T-helper 2 cell (primary cell): ENCODE results near the gene C5AR2.

Experiments used
- DNase-seq, 5 experiments: peaks; one replicate each; pipeline versions ENCODE4 v3.0.0 to v3.0.0-alpha.2; 2012 to 2022

C5AR2 gene

DNA sequence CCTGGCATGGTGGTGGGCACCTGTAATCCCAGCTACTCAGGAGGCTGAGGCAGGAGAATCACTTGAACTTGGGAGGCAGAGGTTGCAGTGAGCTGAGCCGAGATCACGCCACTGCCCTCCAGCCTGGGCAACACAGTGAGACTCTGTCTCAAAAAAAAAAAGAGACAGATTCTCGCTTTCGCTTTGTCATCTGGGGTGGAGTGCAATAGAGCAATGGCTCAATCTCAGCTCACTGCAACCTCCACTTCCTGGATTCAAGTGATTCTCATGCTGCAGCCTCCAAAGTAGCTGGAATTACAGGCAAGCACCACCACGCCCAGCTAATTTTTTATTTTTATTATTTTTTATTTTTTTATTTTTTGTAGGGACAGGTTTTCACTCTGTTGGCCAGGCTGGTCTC, 56.7 kb downstream of the C5AR2 start:
- peak in 1 of 5 experiments; percentile 32 for DNase-seq

DNA sequence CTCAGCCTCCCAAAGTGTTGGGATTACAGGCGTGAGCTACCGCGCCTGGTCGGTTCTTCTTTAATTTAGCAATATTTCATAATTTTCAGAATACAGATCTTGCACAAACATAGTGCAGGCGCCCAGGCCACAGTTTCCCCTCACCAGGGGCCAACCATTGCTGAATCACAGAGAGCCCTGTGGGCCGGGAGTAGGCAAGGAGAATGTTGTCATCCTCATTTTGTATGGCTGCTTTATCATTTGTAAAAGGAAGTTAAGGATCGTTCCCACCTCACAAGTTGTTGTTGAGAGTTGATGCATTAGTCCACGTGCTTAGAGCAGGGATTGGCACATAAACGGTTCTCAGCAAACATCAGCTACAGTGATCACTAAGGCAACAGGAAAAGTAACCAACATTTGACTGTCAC, 57.2 kb downstream of the C5AR2 start:
- no peak for DNase-seq

DNA sequence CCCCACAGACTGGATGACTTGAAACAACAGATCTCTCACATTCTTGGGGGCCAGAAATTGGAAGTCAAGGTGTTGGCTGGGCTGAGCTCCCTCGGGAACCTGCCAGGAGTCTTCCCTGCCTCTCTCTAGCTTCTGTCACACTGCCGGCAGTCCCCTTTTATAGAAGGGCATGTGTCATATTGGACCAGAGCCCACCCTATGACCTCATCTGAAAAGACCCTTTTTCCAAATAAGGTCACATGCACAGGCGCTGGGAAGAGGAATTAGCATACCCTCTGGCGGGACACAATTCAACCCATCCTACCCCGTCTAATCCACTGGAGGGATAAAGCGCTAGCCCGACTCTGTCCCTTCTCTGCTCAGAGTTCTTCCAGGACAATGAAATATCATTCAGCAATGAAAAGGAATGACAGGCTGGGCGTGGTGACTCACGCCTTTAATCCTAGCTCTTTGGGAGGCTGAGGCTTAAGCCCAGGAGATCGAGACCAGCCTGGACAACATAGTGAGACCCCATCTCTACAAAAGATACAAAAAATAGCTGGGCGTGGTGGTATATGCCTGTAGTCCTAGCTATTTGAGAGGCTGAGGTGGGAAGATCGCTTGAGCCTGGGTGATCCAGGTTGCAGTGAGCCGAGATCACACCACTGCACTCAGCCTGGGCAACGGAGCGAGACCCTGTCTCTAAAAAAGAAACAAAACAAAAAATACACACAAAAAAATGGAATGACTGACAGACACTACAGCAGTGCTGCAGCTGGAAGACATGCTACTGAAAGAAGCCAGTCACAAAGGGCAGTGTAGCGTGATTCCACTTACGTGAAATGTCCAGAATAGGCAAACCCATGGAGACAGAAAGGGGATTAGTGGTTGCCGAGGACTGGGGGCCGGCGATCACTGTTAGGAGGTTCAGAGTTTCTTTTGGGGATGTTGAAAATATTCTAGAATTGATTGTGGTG, 58.8 kb downstream of the C5AR2 start:
- no peak for DNase-seq

DNA sequence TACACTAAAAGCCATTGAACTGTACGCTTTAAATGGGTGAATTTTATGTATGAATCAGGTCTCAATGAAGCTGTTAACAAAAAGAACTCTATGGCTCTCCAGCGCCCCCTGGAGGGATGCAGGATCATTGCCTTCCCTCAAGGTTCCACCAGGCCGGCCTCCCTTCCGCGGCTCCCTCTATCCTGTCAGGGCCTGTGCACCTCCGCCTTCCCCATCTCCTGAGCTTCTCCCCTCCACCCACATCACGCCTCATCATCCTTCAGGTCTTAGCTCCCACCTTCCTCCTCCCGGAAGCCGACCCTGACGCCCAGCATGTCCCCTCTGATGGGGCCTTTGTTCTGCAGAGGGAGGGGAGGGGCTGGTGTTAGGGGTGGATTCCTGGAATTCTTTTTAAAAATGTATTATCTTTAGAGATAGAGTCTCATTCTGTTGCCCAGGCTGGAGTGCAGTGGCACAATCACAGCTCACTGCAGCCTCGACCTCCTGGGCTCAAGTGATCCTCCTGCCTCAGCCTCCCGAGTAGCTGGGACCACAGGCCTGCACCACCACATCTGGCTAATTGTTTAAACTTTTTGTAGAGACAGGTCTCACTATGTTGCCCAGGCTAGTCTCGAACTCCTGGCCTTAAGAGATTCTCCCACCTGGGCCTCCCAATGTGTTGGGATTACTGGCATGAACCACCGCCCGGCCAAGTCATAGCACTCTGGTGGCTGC, 59.7 kb downstream of the C5AR2 start:
- peak; percentile 51 to 77 (median 73) for DNase-seq
